Hindlimb muscle (tissue), 1 donor: ENCODE data around the gene RYR1. TPM values are rescaled to one million over a fixed set of nuclear protein-coding genes. Genes with fewer than 3 reads are reported as not detected.
"Not testable (repeated sequence)": the region's sequence is repeated elsewhere in the genome, so short reads cannot be mapped to it uniquely, and the experiment has no call there.

Experiments
- DNase-seq: peaks from one replicate; pipeline ENCODE4 v3.0.0-alpha.2; 2013
- polyA plus RNA-seq: library from polyadenylated mRNA; unstranded; fragments of 120-200 nt; gene quantifications from one replicate; pipeline ENCODE4 v1.2.1, GENCODE V29; 2013; ENCODE audit not compliant: insufficient read length

RYR1 gene
- polyA plus RNA-seq, 1 donor = 771 TPM

DNA sequence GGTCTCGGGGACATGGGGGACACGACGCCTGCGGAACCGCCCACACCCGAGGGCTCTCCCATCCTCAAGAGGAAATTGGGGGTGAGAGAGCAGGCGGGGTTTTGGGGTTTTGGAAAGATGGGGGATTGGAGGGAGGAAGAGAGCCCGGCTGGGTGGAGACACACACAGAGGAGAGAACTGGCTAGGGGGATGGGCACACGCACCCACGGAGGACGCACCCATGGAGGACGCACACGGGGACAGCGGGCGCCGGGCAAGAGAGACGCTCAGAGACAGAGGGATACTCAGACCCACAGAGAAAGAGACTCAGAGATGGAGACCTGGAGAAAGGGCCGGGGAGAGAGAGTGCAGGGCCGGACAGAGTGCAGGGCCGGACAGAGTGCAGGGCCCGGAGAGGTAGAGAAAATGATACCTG, 132.2 kb downstream of the RYR1 start:
- DNase-seq = no peak

DNA sequence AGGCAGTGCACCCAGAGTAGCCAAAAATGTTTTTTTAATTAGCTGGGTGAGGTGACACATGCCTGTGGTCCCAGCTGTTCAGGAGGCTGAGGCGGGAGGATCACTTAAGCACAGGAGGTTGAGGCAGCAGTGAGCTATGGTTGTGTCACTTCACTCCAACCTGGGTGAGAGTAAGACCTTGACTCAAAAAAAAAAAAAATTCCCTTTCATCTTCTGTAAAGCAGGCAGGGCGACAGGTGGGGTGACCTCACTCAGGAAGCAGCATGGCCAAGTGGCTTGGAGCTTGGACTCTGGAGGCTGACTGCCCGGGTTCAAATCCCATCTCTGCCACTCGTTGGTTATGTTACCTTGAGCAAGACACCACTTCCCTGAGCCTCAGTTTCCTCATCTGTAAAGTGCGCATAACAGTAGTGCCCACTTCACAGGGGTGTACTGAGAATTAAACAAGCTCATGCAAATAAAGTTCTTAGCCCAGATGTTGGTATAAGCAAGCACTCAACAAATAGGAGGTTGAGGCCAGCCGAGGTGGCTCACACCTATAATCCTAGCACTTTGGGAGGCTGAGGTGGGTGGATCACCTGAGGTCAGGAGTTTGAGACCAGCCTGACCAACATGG, 136.0 kb downstream of the RYR1 start:
- DNase-seq = no peak

DNA sequence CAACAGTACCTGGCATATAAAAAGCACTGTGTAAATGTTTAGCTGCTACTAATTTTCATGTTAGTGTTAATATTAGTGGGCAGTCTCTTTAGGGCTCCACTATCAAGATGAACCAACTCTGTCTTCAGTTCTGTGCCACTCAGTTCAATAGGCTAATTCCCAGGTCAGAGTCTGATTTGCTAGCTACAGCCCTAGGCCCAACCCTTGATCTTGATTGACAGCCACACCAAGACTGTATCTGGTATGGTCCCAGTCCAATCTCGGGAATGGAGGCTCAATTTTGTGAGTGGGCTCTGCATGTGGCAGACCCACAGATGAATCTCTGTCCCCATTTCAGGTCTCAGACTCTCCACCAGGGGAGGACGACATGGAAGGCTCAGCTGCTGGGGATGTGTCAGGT, 138.2 kb downstream of the RYR1 start:
- no peak for DNase-seq

DNA sequence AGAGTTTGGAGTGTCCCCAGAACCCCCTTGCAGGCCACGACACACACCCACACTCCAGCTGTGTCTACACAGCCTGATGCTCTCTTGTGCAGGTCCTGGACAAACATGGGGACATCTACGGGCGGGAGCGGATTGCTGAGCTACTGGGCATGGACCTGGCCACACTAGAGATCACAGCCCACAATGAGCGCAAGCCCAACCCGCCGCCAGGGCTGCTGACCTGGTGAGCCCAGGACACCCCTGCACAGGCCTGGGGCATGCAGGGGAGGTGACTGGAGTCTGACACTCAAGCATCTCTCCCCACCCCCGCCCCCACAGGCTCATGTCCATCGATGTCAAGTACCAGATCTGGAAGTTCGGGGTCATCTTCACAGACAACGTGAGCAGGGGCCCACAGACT, 144.3 kb downstream of the RYR1 start:
- DNase-seq = no peak

DNA sequence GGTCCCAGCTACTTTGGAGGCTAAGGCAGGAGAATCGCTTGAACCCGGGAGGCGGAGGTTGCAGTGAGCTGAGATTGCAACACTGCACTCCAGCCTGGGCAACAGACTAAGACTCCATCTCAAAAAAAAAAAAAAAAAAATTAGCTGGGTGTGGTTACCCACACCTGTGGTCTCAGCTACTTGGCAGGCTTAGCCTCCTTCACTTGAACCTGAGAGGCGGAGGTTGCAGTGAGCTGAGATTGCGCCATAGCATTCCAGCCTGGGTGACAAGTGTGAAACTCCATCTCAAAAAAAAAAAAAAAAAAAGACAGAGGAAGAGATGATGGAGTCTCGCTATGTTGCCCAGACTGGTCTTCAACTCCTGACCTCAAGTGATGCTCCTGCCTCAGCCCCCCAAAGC, 145.8 kb downstream of the RYR1 start:
- not testable (repeated sequence) for DNase-seq

DNA sequence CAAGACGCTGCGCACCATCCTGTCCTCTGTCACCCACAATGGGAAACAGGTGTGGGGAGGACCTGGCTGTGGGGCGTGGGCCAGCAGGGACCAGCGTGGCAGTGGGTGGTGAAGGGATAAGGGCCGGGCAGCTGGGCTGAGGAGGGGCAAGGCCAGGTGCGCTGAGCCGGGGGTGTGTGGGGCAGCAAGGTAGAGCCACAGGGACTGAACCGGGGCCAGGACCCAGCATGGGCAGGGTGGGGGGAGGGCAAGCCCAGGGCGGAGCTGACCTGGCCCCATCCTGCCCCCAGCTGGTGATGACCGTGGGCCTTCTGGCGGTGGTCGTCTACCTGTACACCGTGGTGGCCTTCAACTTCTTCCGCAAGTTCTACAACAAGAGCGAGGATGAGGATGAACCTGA, 146.6 kb downstream of the RYR1 start:
- no peak for DNase-seq

DNA sequence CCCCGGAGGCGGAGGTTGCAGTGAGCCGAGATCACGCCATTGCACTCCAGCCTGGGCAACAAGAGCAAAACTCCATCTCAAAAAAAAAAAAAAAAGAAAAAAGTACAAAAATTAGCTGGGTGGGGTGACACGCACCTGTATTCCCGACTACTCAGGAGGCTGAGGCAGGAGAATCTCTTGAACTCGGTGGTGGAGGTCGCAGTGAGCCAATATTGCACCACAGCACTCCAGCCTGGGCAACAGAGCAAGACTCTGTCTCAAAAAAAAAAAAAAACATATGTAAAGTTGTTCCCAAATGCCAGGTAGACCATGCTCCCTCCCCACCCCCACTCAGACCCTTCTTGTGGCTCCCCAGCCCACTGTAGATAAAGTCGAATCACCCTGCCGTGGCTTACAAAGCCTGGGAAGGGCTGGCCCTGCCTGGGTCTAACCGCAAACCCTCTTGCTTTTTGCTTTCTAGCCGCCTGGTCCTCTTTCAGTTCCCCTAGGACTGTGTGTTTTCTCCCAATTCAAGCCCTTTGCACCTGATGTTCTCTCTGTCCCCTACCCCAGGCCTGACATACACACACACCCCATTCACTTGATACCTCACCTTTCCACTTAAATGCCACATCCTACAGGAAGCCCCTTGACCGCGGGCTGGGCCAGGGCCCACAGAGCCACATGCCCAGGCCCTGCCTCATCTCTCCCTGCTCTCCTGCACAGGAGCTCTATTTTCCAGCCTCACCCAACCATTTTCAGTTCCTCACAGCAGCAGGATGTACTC, 149.9 kb downstream of the RYR1 start:
- DNase-seq = no peak

DNA sequence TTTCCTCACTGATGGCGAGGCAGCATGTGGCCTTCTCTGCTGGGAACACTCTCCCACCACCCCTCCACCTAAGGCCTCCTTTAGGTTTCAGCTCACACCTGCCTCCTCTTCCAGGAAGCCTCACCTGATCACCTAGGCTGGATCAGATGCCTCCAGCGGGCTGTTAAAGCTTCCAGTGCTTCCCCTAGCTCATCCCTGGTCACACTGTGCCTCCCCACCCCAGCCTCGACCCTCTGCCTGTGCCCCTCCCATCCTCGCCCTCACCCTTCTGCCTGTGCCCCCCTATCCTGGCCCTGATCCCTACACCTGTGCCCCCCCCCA, 150.5 kb downstream of the RYR1 start:
- no peak for DNase-seq

DNA sequence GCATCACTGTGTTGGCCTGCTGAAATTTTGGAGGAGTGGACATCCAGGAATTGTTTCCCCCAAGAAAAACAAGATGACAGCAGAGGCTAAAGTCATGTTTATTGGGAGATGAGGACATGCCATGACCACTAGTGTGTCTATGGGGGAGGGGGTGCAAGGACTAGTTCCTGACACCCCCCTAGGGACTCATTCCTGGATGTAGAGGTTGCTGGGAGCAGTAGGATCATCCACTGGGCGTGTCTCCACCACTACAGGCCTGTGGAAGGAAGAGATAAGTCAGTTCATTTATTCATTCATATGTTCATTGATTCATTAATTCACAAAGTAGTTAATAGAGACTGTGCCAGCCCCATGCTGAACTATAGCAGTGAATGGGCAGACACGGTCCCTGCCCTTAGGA, 154.1 kb downstream of the RYR1 start:
- DNase-seq = no peak

DNA sequence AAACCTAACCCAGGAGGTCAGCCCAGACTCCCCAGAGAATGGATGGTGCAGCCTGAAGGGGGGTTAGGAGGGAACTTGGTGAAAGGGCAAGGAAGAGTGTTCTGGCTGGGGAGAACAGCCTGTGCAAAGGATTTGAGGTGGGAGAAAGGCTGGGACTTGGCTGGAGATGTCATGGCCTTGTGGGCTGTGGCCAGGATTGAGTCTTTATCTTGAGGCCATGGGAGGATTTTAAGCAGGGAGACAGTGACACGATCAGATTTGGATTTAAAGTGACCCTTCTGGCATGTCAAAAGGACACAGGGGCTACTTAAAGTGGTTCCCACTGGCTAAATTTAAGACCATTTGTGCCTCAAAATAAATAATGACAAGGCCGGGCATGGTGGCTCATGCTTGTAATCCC, 154.6 kb downstream of the RYR1 start:
- DNase-seq = no peak

DNA sequence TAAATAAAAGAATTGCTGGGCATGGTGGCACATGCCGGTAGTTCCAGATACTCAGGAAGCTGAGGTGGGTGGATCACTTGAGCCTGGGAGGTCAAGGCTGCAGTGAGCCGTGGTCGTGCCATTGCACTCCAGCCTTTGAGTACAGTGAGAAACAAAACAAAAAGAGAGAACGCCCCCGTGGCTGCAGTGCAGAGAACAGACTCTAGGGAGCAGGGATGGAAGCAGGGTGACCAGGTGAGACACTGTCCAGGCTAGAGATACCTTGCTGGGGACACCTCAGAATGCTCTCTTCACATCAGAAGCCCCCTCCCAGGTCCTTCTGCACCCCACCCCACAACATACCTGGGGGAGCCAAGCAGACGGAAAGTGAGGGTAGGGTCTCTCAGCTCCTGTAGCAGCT, 159.4 kb downstream of the RYR1 start:
- DNase-seq = no peak

DNA sequence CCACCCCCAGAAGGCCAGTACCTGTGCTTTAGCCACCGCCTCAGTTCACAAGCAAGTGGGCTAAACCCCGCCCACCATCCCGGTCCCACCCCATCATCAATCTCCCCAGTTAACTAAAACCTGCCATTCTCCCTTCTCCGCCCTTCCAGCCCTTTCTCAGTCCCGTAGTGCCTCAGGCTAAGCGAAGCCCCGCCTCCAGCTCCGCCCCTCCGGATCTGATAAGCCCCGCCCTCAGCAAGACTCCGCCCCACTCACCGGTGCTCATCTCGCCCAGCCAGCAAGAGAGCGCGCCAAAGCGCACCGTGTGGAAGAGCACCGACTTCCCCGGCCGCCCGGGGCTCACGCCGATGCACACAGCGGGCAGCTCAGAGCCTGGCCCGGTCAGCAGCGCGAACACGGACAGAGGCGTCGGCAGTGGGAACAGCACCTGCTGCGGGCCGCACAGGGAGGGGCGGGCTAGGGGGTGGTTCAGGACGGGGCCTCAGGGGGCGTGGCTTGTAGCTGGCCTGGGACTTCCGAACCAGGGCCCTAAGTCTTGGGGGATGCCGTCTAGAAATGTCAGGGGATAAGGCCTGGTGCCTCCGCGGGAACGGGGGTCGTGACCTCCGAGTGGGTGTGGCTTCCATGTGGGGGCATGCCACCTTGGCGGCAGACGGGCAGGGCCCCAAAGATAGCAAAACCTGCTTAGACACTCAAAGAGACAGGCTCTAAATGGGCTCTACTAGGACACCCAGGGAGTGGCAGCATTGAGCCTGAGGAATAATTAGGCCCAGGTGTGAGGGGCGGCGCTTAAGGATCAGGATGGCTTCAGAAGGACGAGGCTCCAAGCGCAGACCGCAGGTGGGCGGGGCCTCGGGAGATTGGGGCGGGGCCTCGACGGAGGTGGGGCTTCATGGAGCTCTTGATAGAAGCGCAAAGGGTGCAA, 162.8 kb downstream of the RYR1 start:
- DNase-seq = no peak

DNA sequence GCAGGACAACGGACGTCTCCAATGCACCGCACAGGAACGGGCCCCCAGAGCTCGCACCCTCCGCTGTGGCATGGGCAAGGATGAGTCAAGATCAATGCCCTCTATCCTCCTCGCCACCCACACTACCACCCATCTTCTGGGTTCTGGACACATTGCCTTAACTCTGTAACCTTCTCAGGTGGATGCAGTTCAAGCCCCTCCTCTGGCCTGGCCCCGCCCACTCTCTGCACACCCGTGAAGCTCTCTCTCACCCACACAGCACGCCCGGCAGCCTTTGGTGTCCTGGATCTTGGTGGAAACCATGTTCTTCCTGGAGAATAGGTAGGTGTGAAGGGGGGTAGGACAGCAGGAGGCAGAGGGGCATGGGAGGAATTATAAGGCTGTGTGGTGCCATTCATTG, 163.6 kb downstream of the RYR1 start:
- no peak for DNase-seq

DNA sequence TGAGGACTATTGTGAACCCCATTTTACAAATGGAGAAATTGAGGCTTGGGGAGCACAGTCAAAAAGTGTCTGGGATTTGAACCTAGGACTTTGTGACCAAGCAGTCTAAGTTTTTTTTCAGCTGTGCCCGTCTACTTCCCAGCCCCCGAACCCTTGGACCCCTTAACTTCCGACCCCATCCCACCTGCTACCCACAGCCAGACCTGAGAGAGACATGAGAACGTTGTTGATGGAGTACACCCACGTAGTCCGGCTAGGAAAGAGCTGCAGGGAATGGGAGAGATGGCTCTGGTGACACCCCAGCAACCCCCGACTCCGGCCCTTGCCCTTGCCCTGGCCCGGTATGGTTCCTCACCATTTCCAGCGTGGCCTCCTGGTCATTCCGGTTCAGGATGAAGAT, 166.2 kb downstream of the RYR1 start:
- DNase-seq = no peak

DNA sequence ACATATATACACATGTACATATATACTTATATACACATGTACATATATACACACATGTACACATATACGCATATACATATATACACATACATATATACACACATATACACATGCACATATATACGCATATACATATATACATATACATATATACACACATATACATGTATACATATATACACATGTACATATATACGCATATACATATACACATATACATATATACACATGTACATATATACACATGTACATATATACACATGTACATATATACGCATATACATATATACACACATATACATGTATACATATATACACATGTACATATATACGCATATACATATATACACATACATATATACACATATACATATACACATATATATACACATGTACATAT, 169.4 kb downstream of the RYR1 start:
- not testable (repeated sequence) for DNase-seq

DNA sequence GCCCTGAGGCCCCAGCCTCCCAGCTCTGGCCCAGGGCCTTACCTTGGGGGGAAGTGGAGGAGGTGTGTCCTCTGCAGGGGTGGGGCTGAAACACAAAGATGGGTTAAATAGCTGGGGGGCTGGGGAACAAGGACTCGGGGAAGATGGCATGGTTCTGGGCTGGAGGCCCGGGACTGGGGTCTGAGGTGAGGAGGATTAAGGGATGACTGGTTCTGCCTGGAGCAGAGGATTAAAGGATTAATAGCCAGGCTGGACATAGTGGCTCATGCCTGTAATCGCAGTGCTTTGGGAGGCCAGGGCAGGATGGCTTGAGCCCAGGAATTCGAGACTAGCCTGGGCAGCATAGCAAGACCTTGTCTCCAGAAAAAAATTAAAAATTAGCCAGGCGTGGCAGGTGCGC, 172.6 kb downstream of the RYR1 start:
- DNase-seq = no peak

DNA sequence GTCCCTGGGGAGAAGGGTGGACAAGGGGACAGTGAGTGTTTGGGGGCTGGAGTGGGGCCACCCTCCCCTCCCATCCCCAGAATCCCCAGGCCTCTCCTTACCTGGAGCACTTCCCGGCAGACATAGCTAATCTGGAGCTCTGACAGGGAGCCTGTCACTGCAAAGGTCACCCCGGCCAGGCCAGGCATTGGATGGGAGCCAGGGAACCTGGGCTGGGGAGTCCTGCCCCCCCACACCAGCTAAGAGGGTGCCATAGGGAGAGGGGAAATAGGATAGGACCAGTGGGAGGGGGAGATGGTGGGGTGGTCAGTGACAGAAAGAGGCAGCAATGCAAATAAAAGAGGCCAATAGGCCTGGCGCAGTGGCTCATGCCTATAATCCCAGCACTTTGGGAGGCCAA, 180.8 kb downstream of the RYR1 start:
- DNase-seq = no peak

DNA sequence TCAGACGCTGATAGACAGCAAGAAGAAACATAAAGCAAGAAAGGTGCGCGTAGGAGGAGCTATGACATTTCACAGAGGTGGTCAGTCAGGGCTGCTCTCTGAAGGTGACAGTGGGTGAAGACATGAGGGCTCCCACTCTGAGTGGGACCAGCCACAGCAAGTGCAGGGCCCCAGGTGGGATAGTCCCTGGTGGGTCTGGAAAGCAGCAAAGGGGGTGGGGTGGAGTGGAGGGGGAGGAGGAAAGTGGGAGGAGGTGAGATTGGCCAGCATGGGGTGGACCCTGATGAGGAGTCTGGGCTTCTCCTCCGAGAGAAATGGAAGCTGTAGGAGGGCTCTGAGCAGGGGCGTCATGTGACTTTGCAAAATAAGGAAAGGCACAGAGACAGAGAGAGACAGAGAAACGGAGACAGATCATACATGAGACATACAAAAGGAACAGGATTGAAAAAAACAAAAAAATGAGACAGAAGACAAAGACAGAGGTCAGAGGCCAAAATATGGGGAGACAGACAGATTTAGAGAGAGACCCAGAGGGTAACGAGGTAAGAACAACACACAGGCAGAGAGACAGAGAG, 181.6 kb downstream of the RYR1 start:
- DNase-seq = no peak

DNA sequence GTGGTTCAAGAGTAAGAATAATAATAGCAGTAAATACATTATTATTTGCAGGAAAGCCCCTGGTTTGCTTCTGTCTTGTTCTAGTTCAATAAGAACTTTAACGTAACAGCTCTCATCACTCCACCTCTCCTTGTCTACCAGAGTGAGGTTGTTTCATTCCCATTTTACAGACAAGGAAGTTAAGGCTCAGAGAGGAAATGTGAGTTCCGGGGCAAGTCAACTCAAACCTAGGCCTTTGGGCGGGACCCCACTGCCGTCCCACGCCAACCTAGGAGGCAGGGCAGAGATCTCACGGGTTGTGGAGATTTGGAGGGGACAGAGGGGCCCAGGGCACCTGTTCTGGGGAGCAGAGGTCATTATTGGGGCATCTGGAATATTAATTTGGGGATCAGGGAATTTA, 182.8 kb downstream of the RYR1 start:
- no peak for DNase-seq

DNA sequence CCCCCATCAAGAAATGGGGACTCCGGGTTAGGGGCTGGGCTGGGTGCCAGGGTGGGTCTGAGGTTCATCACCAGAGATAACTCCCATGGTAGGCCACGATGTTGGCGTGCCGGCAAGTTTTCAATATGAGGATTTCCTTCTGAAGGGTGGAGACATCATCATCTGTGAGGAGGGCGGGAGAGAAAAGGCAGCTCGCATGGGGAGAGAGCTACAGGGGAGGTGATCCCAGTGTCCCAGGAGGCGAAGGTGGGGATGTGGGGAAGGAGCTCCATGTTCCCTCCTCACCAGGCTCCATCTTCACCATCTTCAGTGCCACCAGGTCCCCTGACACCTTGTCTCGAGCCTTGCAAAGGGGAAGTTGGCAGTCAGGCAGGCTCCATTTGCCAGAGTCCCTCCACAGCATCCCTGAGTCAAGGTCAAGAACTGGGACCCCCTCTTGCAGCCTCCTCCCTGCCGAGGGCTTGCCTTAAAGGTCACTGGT, 183.8 kb downstream of the RYR1 start:
- no peak for DNase-seq

DNA sequence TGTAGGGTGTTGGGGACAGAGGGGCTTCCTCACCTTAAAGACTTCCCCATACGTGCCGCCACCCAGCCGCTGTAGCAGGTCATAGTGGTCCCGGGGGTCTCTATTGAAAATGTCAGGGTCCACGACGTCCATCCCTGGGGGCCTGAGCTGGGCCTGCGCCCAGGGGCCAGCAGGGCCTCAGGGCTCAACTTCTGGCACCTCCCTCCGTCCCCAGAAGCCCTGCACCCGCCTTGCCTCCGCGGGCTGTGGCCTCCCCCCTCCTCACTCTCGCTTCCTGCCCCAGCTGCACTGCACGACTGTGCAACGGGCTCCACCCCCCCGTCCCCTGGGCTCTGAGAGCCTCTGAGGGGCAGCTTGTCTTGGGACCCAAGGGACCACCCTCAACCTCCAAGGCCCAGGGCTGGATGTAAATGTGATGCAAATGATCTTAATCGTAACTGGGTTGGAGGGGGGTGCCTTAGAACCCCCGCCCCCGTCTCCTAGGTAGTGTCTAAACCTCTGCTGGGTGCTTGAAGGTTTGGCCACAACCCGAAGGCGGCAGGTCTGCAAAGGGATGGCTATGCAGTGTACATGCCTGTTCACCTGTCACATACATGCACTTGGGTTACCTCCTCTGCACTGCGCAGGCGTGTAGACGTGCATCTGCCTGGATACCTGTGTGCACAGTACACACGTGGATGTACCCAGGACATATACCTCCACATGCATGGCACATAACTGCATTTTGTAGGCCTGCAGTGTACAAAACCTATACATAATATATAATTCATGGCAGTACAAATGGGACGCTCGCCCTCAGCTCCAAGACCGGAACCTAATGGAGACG, 184.5 kb downstream of the RYR1 start, which contains the start of gene MAP4K1:
Gene MAP4K1, minus strand, starts transcription at position 190 of the 826 bp plus-strand sequence. Its CDS starts 58 bp downstream, at position 132.
- no peak for DNase-seq
